ENCODE measurements around the gene PNISR. TPM values are rescaled to one million over a fixed set of nuclear protein-coding genes. Genes with fewer than 3 reads are reported as not detected.

PNISR gene
- total RNA-seq, 1 experiment from 2014 or later = 69.5 TPM

GRCh38 chr6:99422912-99423311 is 2.2 kb downstream of the PNISR start:
- TF ChIP-seq CTCF (IDR thresholded peaks at IDR 0.05; ENCODE audit: insufficient read depth in 1 of 2, low read depth in 1 of 2, low read length in 1 of 2, severe bottlenecking in 1 of 2, unreplicated experiment in 1 of 2) = no peak
- H3K9me3 Mint-ChIP-seq (ENCODE audit: unreplicated experiment) = no peaks in the 10 kb centered on the region
- POLR2A ChIA-PET = no interaction called here
- H3K36me3 Mint-ChIP-seq (ENCODE audit: insufficient read depth, unreplicated experiment) = peaks cover 40% of the 10 kb centered on the region
- peaks cover 8% of the 10 kb centered on the region for H3K4me1 Mint-ChIP-seq (ENCODE audit: low read depth, unreplicated experiment)
- no TSS peak for BruUV-seq (replicated peaks)
- H3K4me1 ChIP-seq = peaks cover 13% of the 10 kb centered on the region
- H3K36me3 ChIP-seq (ENCODE audit: control insufficient read depth, insufficient read depth, low read length) = no peaks in the 10 kb centered on the region
- no peak overlapping the region for H3K27ac Mint-ChIP-seq (ENCODE audit: unreplicated experiment)
- DNase-seq = no peak
- H3K4me3 ChIP-seq (ENCODE audit: low read depth, low read length) = no peak overlapping the region
- intact Hi-C loops (cut with micrococcal nuclease; ENCODE audit: unreplicated experiment) = no loop called here
- CTCF ChIA-PET = no interaction called here
- H3K9me3 ChIP-seq = no peaks in the 10 kb centered on the region
- H3K27me3 ChIP-seq (replicated peaks; ENCODE audit: control insufficient read depth, insufficient read depth, low read length) = no peaks in the 10 kb centered on the region
- H3K4me3 Mint-ChIP-seq (ENCODE audit: unreplicated experiment) = no peak overlapping the region
- H3K27me3 Mint-ChIP-seq (ENCODE audit: insufficient read depth, unreplicated experiment) = no peaks in the 10 kb centered on the region

- ChIA-PET CTCF (no interaction called here), POLR2A (interaction anchor here (0.6 kb wide), 1 partner anchor 100 kb away, joined by 3 read pairs; no protein-coding TSS in a partner anchor)
- Mint-ChIP-seq H3K4me1 (ENCODE audit: low read depth, unreplicated experiment) (no peaks in the 10 kb centered on the region), H3K4me3 (ENCODE audit: unreplicated experiment) (no peak overlapping the region), H3K27ac (ENCODE audit: unreplicated experiment) (no peak overlapping the region), H3K36me3 (ENCODE audit: insufficient read depth, unreplicated experiment) (peaks cover 21% of the 10 kb centered on the region), H3K27me3 (ENCODE audit: insufficient read depth, unreplicated experiment) (no peaks in the 10 kb centered on the region), H3K9me3 (ENCODE audit: unreplicated experiment) (no peaks in the 10 kb centered on the region)
- no peak overlapping the region for H3K4me3 ChIP-seq (ENCODE audit: low read depth, low read length)
- no TSS peak for BruUV-seq (replicated peaks)
- H3K9me3 ChIP-seq = no peaks in the 10 kb centered on the region
- DNase-seq = no peak
- peaks cover under 1% of the 10 kb centered on the region; the same call in 1 of the 2 replicates for H3K36me3 ChIP-seq (ENCODE audit: control insufficient read depth, insufficient read depth, low read length)
- H3K4me1 ChIP-seq = no peaks in the 10 kb centered on the region
- H3K27me3 ChIP-seq (replicated peaks; ENCODE audit: control insufficient read depth, insufficient read depth, low read length) = no peaks in the 10 kb centered on the region
- TF ChIP-seq CTCF (IDR thresholded peaks at IDR 0.05; ENCODE audit: insufficient read depth in 1 of 2, low read depth in 1 of 2, low read length in 1 of 2, severe bottlenecking in 1 of 2, unreplicated experiment in 1 of 2) = no peak
- intact Hi-C loops (cut with micrococcal nuclease; ENCODE audit: unreplicated experiment) = no loop called here
Observed at GRCh38 chr6:99416892-99417767, 8.0 kb downstream of the PNISR start.

- no peaks in the 10 kb centered on the region for H3K27me3 ChIP-seq (replicated peaks; ENCODE audit: control insufficient read depth, insufficient read depth, low read length)
- no peaks in the 10 kb centered on the region for H3K4me1 ChIP-seq
- POLR2A ChIA-PET = interaction anchor here (0.6 kb wide), 1 partner anchor 101 kb away, joined by 3 read pairs; no protein-coding TSS in a partner anchor
- no peak overlapping the region for H3K4me3 ChIP-seq (ENCODE audit: low read depth, low read length)
- H3K4me1 Mint-ChIP-seq (ENCODE audit: low read depth, unreplicated experiment) = no peaks in the 10 kb centered on the region
- no peaks in the 10 kb centered on the region for H3K9me3 ChIP-seq
- no peaks in the 10 kb centered on the region for H3K9me3 Mint-ChIP-seq (ENCODE audit: unreplicated experiment)
- intact Hi-C loops (cut with micrococcal nuclease; ENCODE audit: unreplicated experiment) = no loop called here
- peaks cover 2% of the 10 kb centered on the region for H3K36me3 ChIP-seq (ENCODE audit: control insufficient read depth, insufficient read depth, low read length)
- no peaks in the 10 kb centered on the region for H3K27me3 Mint-ChIP-seq (ENCODE audit: insufficient read depth, unreplicated experiment)
- TF ChIP-seq CTCF (IDR thresholded peaks at IDR 0.05; ENCODE audit: insufficient read depth in 1 of 2, low read depth in 1 of 2, low read length in 1 of 2, severe bottlenecking in 1 of 2, unreplicated experiment in 1 of 2) = no peak
- CTCF ChIA-PET = no interaction called here
- peaks cover 22% of the 10 kb centered on the region for H3K36me3 Mint-ChIP-seq (ENCODE audit: insufficient read depth, unreplicated experiment)
- no peak overlapping the region for H3K27ac Mint-ChIP-seq (ENCODE audit: unreplicated experiment)
- no TSS peak for BruUV-seq (replicated peaks)
- DNase-seq = no peak
- H3K4me3 Mint-ChIP-seq (ENCODE audit: unreplicated experiment) = no peak overlapping the region
Observed at GRCh38 chr6:99416226-99416625, 8.9 kb downstream of the PNISR start.

All from Caco-2 (cell line).